ENCODE measurements around the gene HIF1AN.

The HIF1AN gene

GRCh38 chr10:100535715-100536353 lies at the start of gene HIF1AN:
Gene HIF1AN (plus strand): TSS chr10:100535943. CDS start chr10:100535959, 16 bp downstream.
- DNase-seq, result peak; percentile 88

- no peak for DNase-seq
These were observed 48.2 kb upstream of the HIF1AN start for GRCh38 chr10:100487529-100487928.

GRCh38 chr10:100489396-100489795 lies 46.3 kb upstream of the HIF1AN start:
- no peak for DNase-seq

- no peak for DNase-seq
These were observed 45.2 kb upstream of the HIF1AN start for GRCh38 chr10:100490531-100490930.

- no peak for DNase-seq
These were observed 39.2 kb upstream of the HIF1AN start for GRCh38 chr10:100496567-100496966.

GRCh38 chr10:100498059-100498458 lies 37.7 kb upstream of the HIF1AN start:
- no peak for DNase-seq

- DNase-seq, result no peak
These were observed 34.3 kb upstream of the HIF1AN start for GRCh38 chr10:100501423-100501822.

GRCh38 chr10:100502926-100503494 lies 32.7 kb upstream of the HIF1AN start:
- no peak for DNase-seq

GRCh38 chr10:100504096-100504495 lies 31.6 kb upstream of the HIF1AN start:
- no peak for DNase-seq

GRCh38 chr10:100505164-100505563 lies 30.6 kb upstream of the HIF1AN start:
- no peak for DNase-seq

GRCh38 chr10:100506596-100507356 lies 29.0 kb upstream of the HIF1AN start:
- no peak for DNase-seq

- no peak for DNase-seq
These were observed 28.4 kb upstream of the HIF1AN start for GRCh38 chr10:100507357-100507732.

- no peak for DNase-seq
These were observed 27.5 kb upstream of the HIF1AN start for GRCh38 chr10:100508266-100508665.

- peak; percentile 30 for DNase-seq
These were observed 27.0 kb upstream of the HIF1AN start for GRCh38 chr10:100508691-100509150.

GRCh38 chr10:100509241-100509840 lies 26.4 kb upstream of the HIF1AN start:
- peak; percentile 37 for DNase-seq

GRCh38 chr10:100510533-100511308 lies 25.0 kb upstream of the HIF1AN start:
- peak; percentile 60 for DNase-seq

GRCh38 chr10:100515612-100516011 lies 20.1 kb upstream of the HIF1AN start:
- no peak for DNase-seq

GRCh38 chr10:100516847-100517246 lies 18.9 kb upstream of the HIF1AN start:
- DNase-seq, result no peak

GRCh38 chr10:100518761-100519241 lies 16.9 kb upstream of the HIF1AN start:
- DNase-seq, result peak; percentile 63

GRCh38 chr10:100519311-100520051 lies 16.3 kb upstream of the HIF1AN start, which contains the start of gene SEC31B:
Gene SEC31B (minus strand): TSS chr10:100519861. CDS start chr10:100516952, 2,909 bp downstream.
- no peak for DNase-seq

- DNase-seq, result no peak
These were observed 14.9 kb upstream of the HIF1AN start for GRCh38 chr10:100520811-100521210.
